Frontal cortex (tissue), 4 donors: ENCODE data around the gene FGL2. TPM values are rescaled to one million over a fixed set of nuclear protein-coding genes. Genes with fewer than 3 reads are reported as not detected.
"Not testable (repeated sequence)": the region's sequence is repeated elsewhere in the genome, so short reads cannot be mapped to it uniquely, and the experiment has no call there.

Experiments
- DNase-seq, 2 donors: peaks; one replicate each; pipeline ENCODE4 v3.0.0; 2012; ENCODE audit warnings: low spot score in 2 of 2
- FAIRE-seq: peaks from 2 replicates; lab custom pipeline; 2012; peaks lifted over from hg19 to GRCh38; lab: Jason Lieb, UNC
- total RNA-seq: library from RNA; depleted of rRNA; stranded (reverse); fragments of >200 nt; gene quantifications from one replicate; pipeline ENCODE4 v1.2.3, GENCODE V29; 2014
- donor health status: control.
- donor health status: control.
- donor health status: control.

Gene FGL2
- total RNA-seq, 1 donor from 2014 or later, result 2.9 TPM

GRCh38 chr7:77217474-77218185 is 18.0 kb upstream of the FGL2 start:
- peak; percentile 43 for FAIRE-seq

GRCh38 chr7:77216181-77216845 is 16.7 kb upstream of the FGL2 start:
- FAIRE-seq (no peak), DNase-seq (no peak)

More at GRCh38 chr7:77217474-77218185, 18.0 kb upstream of the FGL2 start:
- no peak for DNase-seq

- FAIRE-seq (no peak), DNase-seq (no peak)
Measured at GRCh38 chr7:77209479-77210139, 10.0 kb upstream of the FGL2 start.

GRCh38 chr7:77208416-77208815 is 8.8 kb upstream of the FGL2 start:
- no peak for FAIRE-seq

GRCh38 chr7:77205706-77206105 is 6.1 kb upstream of the FGL2 start:
- DNase-seq (no peak), FAIRE-seq (no peak)

More at GRCh38 chr7:77208416-77208815, 8.8 kb upstream of the FGL2 start:
- DNase-seq, result no peak

- FAIRE-seq, result no peak
- no peak for DNase-seq
Measured at GRCh38 chr7:77202481-77202976, 2.9 kb upstream of the FGL2 start.

- DNase-seq (no peak), FAIRE-seq (no peak)
Measured at GRCh38 chr7:77200542-77200941, 923 bp upstream of the FGL2 start.

- DNase-seq (no peak), FAIRE-seq (no peak)
Measured at GRCh38 chr7:77197141-77197540, 2.5 kb downstream of the FGL2 start.

- no peak for DNase-seq
- no peak for FAIRE-seq
Measured at GRCh38 chr7:77188731-77189437, 10.7 kb downstream of the FGL2 start.

GRCh38 chr7:77185866-77186265 is 13.8 kb downstream of the FGL2 start:
- DNase-seq (no peak), FAIRE-seq (no peak)

- FAIRE-seq, result no peak
Measured at GRCh38 chr7:77184990-77185389, 14.6 kb downstream of the FGL2 start.

GRCh38 chr7:77184463-77184862 is 15.2 kb downstream of the FGL2 start:
- no peak for DNase-seq
- no peak for FAIRE-seq

More at GRCh38 chr7:77184990-77185389, 14.6 kb downstream of the FGL2 start:
- no peak for DNase-seq

- no peak for FAIRE-seq
- DNase-seq, result no peak
Measured at GRCh38 chr7:77182261-77182660, 17.4 kb downstream of the FGL2 start.

GRCh38 chr7:77181734-77182133 is 17.9 kb downstream of the FGL2 start:
- FAIRE-seq, result no peak

GRCh38 chr7:77181015-77181595 is 18.5 kb downstream of the FGL2 start:
- no peak for FAIRE-seq

More at GRCh38 chr7:77181734-77182133, 17.9 kb downstream of the FGL2 start:
- no peak for DNase-seq

GRCh38 chr7:77178024-77178423 is 21.6 kb downstream of the FGL2 start:
- not testable (repeated sequence) for FAIRE-seq, DNase-seq

More at GRCh38 chr7:77181015-77181595, 18.5 kb downstream of the FGL2 start:
- no peak for DNase-seq

- not testable (repeated sequence) for DNase-seq, FAIRE-seq
Measured at GRCh38 chr7:77177321-77177904, 22.2 kb downstream of the FGL2 start.

- not testable (repeated sequence) for FAIRE-seq, DNase-seq
Measured at GRCh38 chr7:77175274-77175800, 24.3 kb downstream of the FGL2 start.

GRCh38 chr7:77174418-77174817 is 25.2 kb downstream of the FGL2 start:
- FAIRE-seq, DNase-seq: not testable (repeated sequence)
